ENCODE data around the gene FILIP1.

Gene FILIP1

DNA sequence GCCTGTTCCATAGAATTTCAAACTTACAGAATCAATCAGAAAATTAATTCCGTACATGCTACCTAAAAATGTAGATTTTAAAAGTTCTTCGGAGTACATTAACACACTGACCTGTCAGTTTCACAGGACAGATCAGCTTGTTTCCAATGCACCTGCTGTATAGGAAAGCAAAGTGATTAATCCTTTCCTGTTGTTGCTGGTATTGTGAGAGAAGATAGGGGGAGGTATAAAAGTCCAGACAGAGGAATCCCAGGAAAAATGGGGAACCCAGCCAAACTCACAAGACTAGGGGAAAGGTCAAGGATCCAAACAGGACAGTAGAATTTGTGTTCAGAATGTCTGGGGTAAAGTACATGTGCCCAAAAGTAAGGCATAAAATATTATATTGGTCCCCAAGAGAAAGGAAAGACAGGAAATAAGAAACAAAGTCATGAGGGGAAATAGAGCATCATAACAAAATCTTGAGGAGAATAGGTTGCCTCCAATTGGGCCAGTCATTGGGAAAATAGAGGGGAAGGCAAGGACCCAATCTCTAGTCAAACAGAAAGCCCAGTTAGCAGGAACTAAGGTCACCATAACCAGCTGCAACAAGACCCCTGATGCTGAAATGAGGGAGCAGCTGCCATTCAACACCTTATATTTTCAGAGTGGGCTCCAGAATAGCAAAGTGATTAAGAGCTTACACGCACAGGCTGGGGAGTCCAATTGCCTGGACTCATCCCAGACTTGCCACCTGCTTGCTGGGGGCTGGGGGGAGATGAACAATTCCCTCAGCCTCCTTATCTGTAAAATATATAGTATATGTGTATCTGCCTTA is 10.3 kb downstream of the FILIP1 start:
- TF ChIP-seq ZNF274 (IDR thresholded peaks at IDR 0.05; ENCODE audit: low read depth, low read length) = no peak
- no peak overlapping the region for H3K4me3 ChIP-seq (ENCODE audit: low read length)

DNA sequence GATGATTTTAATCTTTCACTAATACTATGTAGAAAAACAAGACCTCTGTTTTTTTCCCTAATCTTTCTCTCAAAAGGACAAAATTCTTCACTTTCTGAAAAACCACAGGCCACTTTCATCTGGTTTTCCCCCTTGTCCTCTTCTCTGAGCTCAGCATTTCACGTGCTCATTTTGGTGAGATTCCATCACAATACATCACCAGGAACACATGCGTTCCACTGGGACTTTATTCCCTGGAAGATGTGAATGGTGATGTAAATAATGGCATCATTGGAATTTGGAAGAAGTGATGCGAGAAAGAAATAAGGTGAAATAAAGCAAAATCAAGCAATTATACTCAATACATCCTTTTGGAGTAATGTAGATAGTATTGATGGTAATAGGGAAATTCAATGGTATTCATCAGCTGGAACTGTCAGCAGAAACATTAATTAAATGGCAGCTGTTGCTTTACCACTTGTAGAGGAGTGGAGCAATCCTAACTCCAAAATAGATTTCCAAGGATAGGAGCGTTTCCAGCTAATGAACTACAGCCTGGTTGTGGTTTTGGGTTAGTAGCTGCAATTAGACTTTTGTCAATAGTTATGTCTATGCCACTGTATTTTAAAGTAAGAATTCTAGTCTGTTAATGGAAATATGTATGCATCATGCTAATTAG is 11.5 kb downstream of the FILIP1 start:
- no peak for TF ChIP-seq ZNF274 (IDR thresholded peaks at IDR 0.05; ENCODE audit: low read depth, low read length)

DNA sequence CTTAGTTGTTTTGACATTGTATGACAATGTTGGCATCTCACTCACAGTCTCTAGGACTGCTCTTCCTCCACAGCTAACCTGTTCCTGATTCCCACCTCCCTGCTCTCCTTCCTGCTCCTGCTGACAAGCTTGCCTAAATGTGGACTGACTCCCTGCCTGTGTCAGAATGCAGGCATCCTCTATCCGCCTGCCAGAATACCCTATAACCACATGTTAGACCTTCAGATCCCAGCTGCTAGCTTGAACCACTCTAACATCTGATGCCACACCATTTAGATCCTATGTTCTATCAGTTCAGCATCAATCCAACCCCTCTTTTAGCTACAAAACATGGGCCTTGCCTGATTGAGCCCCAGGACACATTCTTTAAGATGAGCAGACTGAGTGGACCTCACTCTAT is 12.2 kb downstream of the FILIP1 start:
- no peak overlapping the region for H3K4me3 ChIP-seq (ENCODE audit: low read length)

More for the DNA sequence above, 11.5 kb downstream of the FILIP1 start:
- H3K4me3 ChIP-seq (ENCODE audit: low read length) = no peak overlapping the region

DNA sequence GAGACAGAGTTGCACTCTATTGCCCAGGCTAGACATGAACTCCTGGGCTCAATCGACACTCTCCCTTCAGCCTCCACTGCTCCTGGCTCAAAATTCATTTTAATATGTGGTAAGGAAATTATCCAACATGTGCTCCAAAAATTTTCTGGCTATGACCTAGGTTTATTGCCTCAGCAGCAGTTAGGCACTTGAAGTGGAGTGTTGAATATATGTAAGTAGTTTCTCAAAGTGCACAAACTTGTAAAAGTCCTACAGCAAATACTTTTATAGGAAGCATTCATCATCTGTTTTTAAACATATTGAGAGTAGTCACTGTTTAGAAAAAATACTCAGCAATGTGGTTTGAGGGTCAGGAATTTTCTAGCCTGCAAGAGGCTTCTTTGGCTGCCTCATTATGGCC is 13.2 kb downstream of the FILIP1 start:
- no peak overlapping the region for H3K4me3 ChIP-seq (ENCODE audit: low read length)
- no peak for TF ChIP-seq ZNF274 (IDR thresholded peaks at IDR 0.05; ENCODE audit: low read depth, low read length)

More for the DNA sequence above, 12.2 kb downstream of the FILIP1 start:
- no peak for TF ChIP-seq ZNF274 (IDR thresholded peaks at IDR 0.05; ENCODE audit: low read depth, low read length)

DNA sequence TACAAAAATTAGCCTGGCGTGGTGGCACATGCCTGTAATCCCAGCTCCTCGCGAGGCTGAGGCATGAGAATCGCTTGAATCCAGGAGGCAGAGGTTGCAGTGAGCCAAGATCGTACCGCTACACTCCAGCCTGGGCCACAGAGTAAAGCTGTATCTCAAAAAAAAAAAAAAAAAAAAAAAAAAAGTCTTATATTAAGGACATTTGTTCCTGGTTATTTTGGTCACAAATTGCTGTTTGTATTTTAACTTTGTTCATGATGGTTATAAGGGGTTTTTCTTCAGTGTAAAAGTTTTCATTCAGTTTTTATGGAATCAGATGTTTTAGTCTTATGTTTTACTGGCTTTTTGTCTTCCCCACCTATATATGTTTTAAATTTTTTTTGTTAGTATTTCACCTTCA is 13.9 kb downstream of the FILIP1 start:
- H3K4me3 ChIP-seq (ENCODE audit: low read length) = no peak overlapping the region
- TF ChIP-seq ZNF274 (IDR thresholded peaks at IDR 0.05; ENCODE audit: low read depth, low read length) = no peak

DNA sequence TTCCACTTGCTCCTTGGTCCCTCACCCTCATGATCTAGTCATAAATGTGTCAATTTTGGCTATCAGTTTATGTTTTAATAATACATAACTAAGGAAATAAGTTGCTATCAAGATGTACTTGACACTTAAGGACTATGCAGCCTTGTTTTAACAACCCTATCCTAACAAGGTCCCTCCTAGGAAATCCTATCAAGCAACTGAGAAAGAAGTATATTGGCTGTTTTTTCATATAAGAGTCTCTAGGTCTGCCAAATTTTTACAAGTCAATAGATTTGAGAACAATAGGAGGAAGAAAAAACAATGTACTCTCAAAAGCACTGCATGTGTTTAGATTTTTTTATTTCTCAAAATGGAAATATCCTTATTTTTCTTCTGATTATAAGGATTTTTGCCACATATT is 14.7 kb downstream of the FILIP1 start:
- no peak overlapping the region for H3K4me3 ChIP-seq (ENCODE audit: low read length)
- TF ChIP-seq ZNF274 (IDR thresholded peaks at IDR 0.05; ENCODE audit: low read depth, low read length) = no peak

DNA sequence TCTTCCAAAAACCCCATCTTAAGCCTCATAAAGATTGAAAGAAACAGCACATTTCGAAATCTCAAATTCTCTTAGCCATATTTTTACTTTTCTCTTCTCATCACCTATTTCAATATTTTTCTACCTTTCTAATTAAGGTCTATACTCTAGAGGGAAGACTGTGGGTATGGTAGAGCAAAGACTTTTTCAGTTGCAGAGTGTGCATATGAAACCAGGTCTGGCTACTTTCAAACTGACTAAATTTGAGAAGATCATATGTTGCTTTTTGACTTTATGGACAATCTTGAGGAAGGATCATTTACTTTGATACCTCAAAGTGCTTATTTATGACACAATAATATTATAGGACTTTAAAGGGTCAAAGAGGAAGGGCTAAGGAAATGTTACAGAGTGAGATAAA is 20.7 kb downstream of the FILIP1 start:
- no peak for TF ChIP-seq ZNF274 (IDR thresholded peaks at IDR 0.05; ENCODE audit: low read depth, low read length)
- no peak overlapping the region for H3K4me3 ChIP-seq (ENCODE audit: low read length)

DNA sequence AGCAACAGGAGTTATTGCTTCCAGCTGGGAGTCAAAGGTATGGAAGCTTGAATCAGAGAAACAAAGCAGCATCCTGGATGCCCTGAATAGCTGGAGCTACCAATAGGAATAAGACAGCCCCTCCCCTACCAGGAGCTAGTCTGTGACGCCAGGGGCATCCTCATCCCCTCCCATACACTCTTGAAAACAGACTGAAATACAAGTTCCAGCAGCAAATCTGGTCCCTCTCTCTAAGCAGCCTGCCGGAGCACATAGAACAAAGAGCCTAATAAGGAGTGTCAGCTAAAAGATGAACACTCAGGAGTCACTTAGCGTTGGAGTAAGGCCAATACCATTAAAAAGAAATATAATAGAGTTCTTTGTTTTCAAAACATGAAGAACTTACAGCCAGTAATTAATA is 25.6 kb downstream of the FILIP1 start:
- TF ChIP-seq ZNF274 (IDR thresholded peaks at IDR 0.05; ENCODE audit: low read depth, low read length) = no peak
- no peak overlapping the region for H3K4me3 ChIP-seq (ENCODE audit: low read length)

DNA sequence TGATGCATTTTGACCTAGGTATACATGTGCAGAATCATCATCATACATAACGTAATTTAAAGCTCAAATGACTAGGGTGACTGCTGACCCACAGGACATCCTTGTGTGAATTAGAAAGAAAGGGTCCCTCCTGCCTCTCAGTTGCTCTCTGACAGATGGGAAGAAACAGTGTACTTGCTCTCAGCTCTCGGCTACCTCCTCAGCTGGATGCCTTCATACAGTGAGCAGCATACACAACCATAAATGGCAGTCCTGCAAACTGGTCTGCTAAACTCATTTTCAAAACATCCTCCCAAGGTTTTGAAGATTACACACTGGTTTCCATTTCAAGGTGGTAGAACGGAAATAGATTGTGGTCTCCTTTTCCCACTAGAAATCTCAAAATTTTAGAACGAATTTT is 26.3 kb downstream of the FILIP1 start:
- H3K4me3 ChIP-seq (ENCODE audit: low read length) = no peak overlapping the region
- TF ChIP-seq ZNF274 (IDR thresholded peaks at IDR 0.05; ENCODE audit: low read depth, low read length) = no peak

DNA sequence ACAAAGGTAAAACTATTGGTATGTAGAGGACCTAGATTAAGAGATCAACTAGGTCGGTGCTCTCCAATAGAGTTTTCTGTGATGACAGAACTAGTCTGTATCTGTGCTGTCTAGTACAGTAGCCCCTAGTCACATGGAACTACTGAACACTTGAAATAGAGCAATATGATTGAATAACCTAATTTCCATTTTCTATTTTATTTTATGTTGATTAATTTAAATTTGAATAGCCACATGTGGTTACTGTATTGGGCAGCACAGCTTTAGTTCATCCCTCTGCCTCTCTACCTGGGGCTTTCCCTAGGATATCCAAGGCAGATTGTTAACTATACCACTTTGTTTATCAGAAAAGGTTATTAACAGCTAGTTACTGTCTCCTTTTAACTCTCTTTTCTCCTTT is 27.0 kb downstream of the FILIP1 start:
- no peak overlapping the region for H3K4me3 ChIP-seq (ENCODE audit: low read length)
- TF ChIP-seq ZNF274 (IDR thresholded peaks at IDR 0.05; ENCODE audit: low read depth, low read length) = no peak

DNA sequence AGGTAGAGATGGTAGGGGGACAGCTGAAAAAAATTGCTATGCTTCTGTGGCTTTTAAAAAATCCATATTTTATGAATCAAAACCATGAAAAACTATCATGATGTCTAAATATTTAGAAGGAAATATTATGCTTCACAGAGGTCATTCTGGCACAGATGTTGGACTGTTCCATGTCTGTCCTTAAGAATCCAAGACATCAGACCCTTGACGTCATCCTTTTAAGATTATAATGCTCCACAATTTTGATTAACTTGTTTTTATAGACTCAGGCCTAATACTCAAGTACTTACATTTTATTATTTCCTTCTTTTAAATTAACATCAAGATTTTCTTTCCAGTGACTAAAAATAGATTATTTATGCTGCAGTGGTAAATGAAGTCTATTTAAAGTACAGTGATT is 29.7 kb downstream of the FILIP1 start:
- TF ChIP-seq ZNF274 (IDR thresholded peaks at IDR 0.05; ENCODE audit: low read depth, low read length) = no peak
- H3K4me3 ChIP-seq (ENCODE audit: low read length) = no peak overlapping the region

DNA sequence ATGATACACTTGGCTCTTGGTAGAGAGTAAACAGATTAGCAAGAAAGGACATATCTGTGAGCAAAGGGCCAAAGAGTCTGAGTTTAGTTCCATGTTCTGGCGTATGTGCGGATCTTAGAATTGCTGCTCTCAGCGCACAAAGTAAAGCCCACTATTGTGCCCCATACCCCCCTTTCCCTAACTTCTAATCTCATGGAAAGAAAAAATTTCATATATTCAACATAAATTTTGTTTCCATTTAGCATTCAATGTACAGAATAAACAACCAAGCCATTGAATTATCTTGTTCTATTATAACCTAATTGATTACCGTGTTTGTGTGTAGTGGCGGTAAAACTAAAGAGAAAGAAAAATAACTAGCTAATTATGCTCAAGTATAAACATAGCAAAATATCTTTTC is 30.5 kb downstream of the FILIP1 start:
- H3K4me3 ChIP-seq (ENCODE audit: low read length) = no peak overlapping the region
- no peak for TF ChIP-seq ZNF274 (IDR thresholded peaks at IDR 0.05; ENCODE audit: low read depth, low read length)

DNA sequence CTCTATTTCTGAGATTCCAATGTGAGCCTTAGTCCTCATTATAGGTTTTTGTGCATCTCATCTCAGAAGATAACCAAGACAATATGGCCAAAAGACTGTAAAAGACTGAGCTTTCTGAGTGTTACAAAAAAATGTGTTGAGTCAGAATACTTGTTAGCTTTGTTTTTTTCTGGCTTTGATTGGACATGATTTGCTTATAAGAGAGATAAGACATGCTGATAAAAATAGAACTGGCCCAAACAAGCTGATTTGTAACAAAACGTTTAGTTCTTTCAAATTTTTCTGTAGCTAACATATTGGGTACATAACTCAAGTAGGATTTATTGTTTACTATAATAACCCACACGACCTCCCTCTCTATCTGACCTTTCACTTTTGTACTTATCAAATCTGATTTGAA is 32.9 kb downstream of the FILIP1 start:
- no peak for TF ChIP-seq ZNF274 (IDR thresholded peaks at IDR 0.05; ENCODE audit: low read depth, low read length)
- H3K4me3 ChIP-seq (ENCODE audit: low read length) = no peak overlapping the region

DNA sequence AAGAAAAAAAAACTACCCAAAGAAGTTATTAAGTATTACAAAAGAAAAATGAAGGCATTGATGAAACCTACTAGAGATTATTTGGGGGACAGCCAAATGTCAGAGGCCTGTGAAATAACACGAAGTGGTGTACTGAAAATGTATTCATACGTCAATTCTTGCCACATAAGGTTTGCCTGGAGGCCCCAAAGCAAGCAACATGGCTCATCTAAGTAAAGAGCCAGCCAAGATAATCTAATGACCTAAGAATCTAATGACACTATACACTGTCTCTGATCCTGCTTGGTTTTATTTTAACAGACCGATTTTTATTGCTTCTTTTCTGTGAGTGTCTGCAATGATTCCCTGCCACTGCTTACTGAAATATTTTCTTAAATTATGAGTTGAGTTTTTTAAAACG is 34.7 kb downstream of the FILIP1 start:
- no peak overlapping the region for H3K4me3 ChIP-seq (ENCODE audit: low read length)
- TF ChIP-seq ZNF274 (IDR thresholded peaks at IDR 0.05; ENCODE audit: low read depth, low read length) = no peak

DNA sequence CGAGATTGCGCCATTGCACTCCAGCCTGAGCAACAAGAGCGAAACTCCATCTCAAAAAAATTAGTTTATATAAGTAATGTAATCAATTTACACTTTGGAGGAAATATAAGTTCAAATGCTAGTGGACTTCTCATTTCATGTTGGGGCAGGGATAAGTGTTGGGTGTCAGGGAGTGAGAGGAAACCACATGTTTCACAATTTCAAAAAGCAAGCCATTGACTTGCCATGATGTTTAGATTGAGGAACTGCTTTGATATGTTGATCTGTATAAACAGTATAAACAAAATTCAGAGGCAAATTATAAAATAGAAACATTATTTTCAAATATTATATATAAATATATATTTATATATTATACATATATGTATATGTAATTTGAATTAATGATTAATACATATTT is 42.7 kb downstream of the FILIP1 start:
- no peak overlapping the region for H3K4me3 ChIP-seq (ENCODE audit: low read length)

More for the DNA sequence above, 42.7 kb downstream of the FILIP1 start:
- no peak for TF ChIP-seq ZNF274 (IDR thresholded peaks at IDR 0.05; ENCODE audit: low read depth, low read length)
